ENCODE data around the gene NACC2.

DNA sequence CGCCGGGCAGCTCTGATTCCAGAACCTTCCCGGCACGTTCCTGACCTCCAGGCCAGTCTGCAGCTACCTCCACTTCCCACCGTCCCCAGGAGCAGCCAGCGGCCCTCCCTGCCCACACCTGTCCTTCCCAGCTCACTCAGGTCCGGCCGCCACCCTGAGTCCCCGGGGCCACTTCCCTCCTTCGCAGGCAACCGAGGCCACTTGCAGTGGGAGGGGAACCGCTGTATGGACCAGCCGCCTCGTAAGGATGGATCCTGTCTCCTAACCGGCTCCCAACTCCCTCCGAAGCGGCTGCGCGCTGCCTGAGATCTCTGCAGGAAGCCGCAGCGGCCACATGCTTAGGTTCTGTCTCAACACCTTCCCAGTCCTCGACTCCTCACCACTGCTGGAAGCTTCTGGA is 16.1 kb upstream of the NACC2 start:
- TF ChIP-seq EZH2 (IDR thresholded peaks at IDR 0.05; ENCODE audit: borderline replicate concordance, control insufficient read depth, low read depth, low read length) (no peak), POLR2AphosphoS5 (IDR thresholded peaks at IDR 0.05; ENCODE audit: low read length) (no peak), DPF2 (IDR thresholded peaks at IDR 0.05) (no peak), REST (IDR thresholded peaks at IDR 0.05; ENCODE audit: low read depth, low read length) (no peak), IRF3 (IDR thresholded peaks at IDR 0.05) (no peak), CTCF (IDR thresholded peaks at IDR 0.05 in 2 of 3, conservative IDR thresholded peaks at IDR 0.05 in 1 of 3; ENCODE audit: control insufficient read depth in 2 of 3, extremely low read depth in 1 of 3, insufficient read depth in 1 of 3, low read depth in 3 of 3, low read length in 3 of 3) (no peak), YY1 (IDR thresholded peaks at IDR 0.05; ENCODE audit: low read depth, low read length) (no peak), CHD2 (IDR thresholded peaks at IDR 0.05; ENCODE audit: borderline replicate concordance, low read depth, low read length) (no peak), RBBP5 (conservative IDR thresholded peaks at IDR 0.05) (no peak), PBX3 (IDR thresholded peaks at IDR 0.05; ENCODE audit: insufficient replicate concordance, low read depth, low read length) (no peak), POLR2A (IDR thresholded peaks at IDR 0.05; ENCODE audit: low read depth, low read length) (no peak), JUND (IDR thresholded peaks at IDR 0.05; ENCODE audit: low read depth, low read length) (no peak)

All from GM12878 (cell line).